Erythroblast (primary cell): ENCODE results near the gene AGPS.

Experiments
- GATA1 ChIP-seq: IDR thresholded peaks from 2 replicates; pipeline ENCODE4 v1.6.1; 2011; ENCODE audit warnings: low read depth, mild to moderate bottlenecking, control low read depth, low read length, moderate library complexity
- POLR2A ChIP-seq: IDR thresholded peaks from 2 replicates; pipeline ENCODE4 v1.6.1; 2011; ENCODE audit warnings: mild to moderate bottlenecking, low read length

GRCh38 chr2:177496921-177497320, 104.3 kb downstream of the AGPS start:
- TF ChIP-seq POLR2A (no peak), GATA1 (no peak)
